Ishikawa (cell line): ENCODE results near the gene RALGPS1.

Source experiments
- CREB1 ChIP-seq: IDR thresholded peaks from 2 replicates; pipeline ENCODE4 v1.6.1; 2012; ENCODE audit warnings: low read depth
- EGR1 ChIP-seq: IDR thresholded peaks from 2 replicates; pipeline ENCODE4 v1.6.1; 2012
- EP300 ChIP-seq: IDR thresholded peaks from 2 replicates; pipeline ENCODE4 v1.6.1; 2012; ENCODE audit warnings: borderline replicate concordance
- FOXM1 ChIP-seq: IDR thresholded peaks from 2 replicates; pipeline ENCODE4 v1.6.1; 2012; ENCODE audit warnings: low read depth, borderline replicate concordance
- NFIC ChIP-seq: IDR thresholded peaks from 2 replicates; pipeline ENCODE4 v1.6.1; 2012
- RAD21 ChIP-seq: IDR thresholded peaks from 2 replicates; pipeline ENCODE4 v1.6.1; 2012; ENCODE audit warnings: low read depth
- YY1 ChIP-seq: IDR thresholded peaks from 2 replicates; pipeline ENCODE4 v1.6.1; 2012; ENCODE audit warnings: low read depth
- TF ChIP-seq, protein P1 (sequence below): IDR thresholded peaks from 2 replicates; pipeline ENCODE4 v1.6.1; 2012; ENCODE audit warnings: low read depth, mild to moderate bottlenecking
- TF ChIP-seq, protein P2 (sequence below): IDR thresholded peaks from 2 replicates; pipeline ENCODE4 v1.6.1; 2012

DNA sequence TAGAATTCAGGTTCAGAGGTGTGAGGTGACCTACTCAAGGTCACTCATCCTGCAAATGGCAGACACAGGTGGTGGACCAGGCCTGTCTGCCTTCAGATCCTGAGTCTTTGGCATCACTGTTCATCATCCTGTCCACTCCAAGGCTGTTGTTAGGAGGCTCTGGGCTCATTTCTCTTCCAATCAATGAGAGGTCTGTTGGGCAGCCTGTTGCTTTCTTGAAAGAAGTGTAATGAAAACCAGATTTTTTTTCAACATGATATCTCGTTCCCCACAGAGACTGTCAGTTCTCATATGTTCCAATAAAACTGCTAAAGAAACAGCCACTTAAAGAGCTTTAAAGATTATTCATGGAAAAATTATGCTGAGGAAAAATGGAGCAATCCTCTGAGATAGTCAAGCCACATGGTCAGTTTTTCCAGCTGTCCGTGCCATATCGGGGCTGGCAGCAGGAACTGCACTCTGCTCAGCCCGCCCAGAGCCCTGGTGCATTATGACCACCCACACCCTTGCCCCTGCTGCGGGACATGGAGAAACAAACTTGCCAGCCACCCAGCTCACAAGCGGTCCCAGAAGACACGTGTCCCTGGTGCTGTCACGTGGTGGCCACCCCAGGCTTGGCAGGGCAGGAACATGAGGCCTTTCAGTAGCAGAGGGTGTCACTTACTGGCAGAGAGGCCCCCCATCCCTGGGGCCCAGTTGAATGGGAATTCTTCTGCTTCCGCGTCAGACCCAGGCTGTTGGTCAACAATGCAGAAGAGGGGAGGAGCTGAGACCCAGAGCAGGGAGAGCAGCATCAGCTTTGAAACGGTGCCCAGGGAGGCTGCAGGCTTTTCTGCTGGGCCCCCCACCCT lies 271.6 kb downstream of the RALGPS1 start:
- TF ChIP-seq EP300 (no peak), CREB1 (no peak), EGR1 (no peak), YY1 (no peak), RAD21 (no peak), NFIC (no peak), FOXM1 (no peak)
- TF ChIP-seq, protein P1, sequence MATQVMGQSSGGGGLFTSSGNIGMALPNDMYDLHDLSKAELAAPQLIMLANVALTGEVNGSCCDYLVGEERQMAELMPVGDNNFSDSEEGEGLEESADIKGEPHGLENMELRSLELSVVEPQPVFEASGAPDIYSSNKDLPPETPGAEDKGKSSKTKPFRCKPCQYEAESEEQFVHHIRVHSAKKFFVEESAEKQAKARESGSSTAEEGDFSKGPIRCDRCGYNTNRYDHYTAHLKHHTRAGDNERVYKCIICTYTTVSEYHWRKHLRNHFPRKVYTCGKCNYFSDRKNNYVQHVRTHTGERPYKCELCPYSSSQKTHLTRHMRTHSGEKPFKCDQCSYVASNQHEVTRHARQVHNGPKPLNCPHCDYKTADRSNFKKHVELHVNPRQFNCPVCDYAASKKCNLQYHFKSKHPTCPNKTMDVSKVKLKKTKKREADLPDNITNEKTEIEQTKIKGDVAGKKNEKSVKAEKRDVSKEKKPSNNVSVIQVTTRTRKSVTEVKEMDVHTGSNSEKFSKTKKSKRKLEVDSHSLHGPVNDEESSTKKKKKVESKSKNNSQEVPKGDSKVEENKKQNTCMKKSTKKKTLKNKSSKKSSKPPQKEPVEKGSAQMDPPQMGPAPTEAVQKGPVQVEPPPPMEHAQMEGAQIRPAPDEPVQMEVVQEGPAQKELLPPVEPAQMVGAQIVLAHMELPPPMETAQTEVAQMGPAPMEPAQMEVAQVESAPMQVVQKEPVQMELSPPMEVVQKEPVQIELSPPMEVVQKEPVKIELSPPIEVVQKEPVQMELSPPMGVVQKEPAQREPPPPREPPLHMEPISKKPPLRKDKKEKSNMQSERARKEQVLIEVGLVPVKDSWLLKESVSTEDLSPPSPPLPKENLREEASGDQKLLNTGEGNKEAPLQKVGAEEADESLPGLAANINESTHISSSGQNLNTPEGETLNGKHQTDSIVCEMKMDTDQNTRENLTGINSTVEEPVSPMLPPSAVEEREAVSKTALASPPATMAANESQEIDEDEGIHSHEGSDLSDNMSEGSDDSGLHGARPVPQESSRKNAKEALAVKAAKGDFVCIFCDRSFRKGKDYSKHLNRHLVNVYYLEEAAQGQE = no peak
- TF ChIP-seq, protein P2, sequence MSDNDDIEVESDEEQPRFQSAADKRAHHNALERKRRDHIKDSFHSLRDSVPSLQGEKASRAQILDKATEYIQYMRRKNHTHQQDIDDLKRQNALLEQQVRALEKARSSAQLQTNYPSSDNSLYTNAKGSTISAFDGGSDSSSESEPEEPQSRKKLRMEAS = no peak
